Measurements from ENCODE around the gene HOXD9.

Gene HOXD9

DNA sequence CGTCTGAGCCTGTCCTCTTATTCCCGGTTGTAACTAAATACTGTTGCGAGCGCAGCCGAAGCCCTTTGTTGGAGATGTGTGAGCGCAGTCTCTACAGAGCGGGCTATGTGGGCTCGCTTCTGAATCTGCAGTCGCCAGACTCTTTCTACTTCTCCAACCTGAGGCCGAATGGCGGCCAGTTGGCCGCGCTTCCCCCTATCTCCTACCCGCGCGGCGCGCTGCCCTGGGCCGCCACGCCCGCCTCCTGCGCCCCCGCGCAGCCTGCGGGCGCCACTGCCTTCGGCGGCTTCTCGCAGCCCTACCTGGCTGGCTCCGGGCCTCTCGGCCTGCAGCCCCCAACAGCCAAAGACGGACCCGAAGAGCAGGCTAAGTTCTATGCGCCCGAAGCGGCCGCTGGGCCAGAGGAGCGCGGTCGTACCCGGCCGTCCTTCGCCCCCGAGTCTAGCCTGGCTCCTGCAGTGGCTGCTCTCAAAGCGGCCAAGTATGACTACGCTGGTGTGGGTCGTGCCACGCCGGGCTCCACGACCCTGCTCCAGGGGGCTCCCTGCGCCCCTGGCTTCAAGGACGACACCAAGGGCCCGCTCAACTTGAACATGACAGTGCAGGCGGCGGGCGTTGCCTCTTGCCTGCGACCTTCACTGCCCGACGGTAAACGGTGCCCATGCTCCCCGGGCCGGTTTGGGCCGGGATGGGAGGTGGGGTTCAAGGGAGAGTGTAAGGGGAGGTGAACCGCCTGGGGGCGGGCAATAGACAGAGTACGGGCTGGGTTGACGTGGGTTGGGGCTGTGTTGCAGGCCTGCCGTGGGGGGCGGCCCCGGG, 22.6 kb upstream of the HOXD9 start, which contains the start of gene HOXD12:
TSS of gene HOXD12 (plus strand) at position 68 of the 819 bp plus-strand sequence. CDS start at position 75, 7 bp downstream.
- Histone ChIP-seq H3K27ac (ENCODE audit: insufficient read depth in 1 of 2, low read depth in 1 of 2, low read length in 2 of 2, poor library complexity in 1 of 2, severe bottlenecking in 2 of 2) (no peak within 1 kb of the TSS), H3K36me3 (ENCODE audit: control insufficient read depth in 4 of 4, insufficient read depth in 4 of 4, low read length in 3 of 4) (no peaks in the 10 kb centered on the region), H3K27me3 (replicated peaks in 2 of 5; ENCODE audit: control insufficient read depth in 4 of 5, insufficient read depth in 5 of 5, low read length in 4 of 5) (peaks cover 33 to 100% (median 75%) of the 10 kb centered on the region in 5 experiments), H3K4me3 (ENCODE audit: control insufficient read depth in 1 of 7, extremely low read depth in 1 of 7, insufficient read depth in 4 of 7, low read depth in 2 of 7, low read length in 6 of 7) (no peak within 1 kb of the TSS), H3K4me1 (ENCODE audit: control extremely low read depth in 1 of 4, control insufficient read depth in 4 of 4, insufficient read depth in 4 of 4, low read length in 3 of 4) (peaks cover 7 to 22% (median 13%) of the 10 kb centered on the region in 4 experiments), H3K9me3 (ENCODE audit: control extremely low read depth in 1 of 5, control insufficient read depth in 4 of 5, insufficient read depth in 2 of 5, low read depth in 1 of 5, low read length in 4 of 5) (peaks cover 0 to 7% (median 0%) of the 10 kb centered on the region in 5 experiments)
- WGBS (ENCODE audit: insufficient coverage), result 7% methylated on average over 63 of the region's 70 CpGs
- POLR2A ChIA-PET, result no interaction called here
- CTCF ChIA-PET, result interaction anchor here (2.5 kb wide), 1 partner anchor 27 kb away, joined by 11 read pairs; no protein-coding TSS in a partner anchor
- no peak for DNase-seq

DNA sequence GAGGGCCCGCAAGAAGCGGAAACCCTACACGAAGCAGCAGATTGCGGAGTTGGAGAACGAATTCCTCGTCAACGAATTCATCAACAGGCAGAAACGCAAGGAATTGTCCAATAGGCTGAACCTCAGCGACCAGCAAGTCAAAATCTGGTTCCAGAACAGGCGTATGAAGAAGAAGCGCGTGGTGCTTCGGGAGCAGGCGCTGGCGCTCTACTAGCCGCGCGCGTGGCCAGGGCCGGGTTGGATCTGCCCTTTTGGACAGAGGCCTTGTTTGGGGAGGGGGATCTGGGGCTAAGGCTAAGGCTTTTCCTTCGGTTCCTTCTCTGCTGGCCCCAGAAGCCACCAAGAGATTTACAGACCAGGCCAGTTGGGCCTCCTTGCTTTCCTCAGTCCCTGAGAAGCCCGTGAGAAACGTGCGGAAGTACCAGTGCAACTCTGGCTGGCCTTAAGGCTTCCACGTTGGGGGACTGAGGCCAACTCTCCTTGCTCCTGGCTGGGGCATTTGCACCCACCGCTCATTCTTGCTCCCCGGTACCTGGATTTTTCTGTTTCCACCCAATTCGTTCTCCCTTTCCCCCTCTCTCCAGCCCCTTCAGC, 21.9 kb upstream of the HOXD9 start:
- peaks cover 0 to 3% (median 0%) of the 10 kb centered on the region in 5 experiments for H3K9me3 ChIP-seq (ENCODE audit: control extremely low read depth in 1 of 5, control insufficient read depth in 4 of 5, insufficient read depth in 2 of 5, low read depth in 1 of 5, low read length in 4 of 5)
- no peak overlapping the region for H3K4me3 ChIP-seq (ENCODE audit: control insufficient read depth in 1 of 7, extremely low read depth in 1 of 7, insufficient read depth in 4 of 7, low read depth in 2 of 7, low read length in 6 of 7)
- H3K27ac ChIP-seq (ENCODE audit: insufficient read depth in 1 of 2, low read depth in 1 of 2, low read length in 2 of 2, poor library complexity in 1 of 2, severe bottlenecking in 2 of 2), result no peak overlapping the region
- H3K4me1 ChIP-seq (ENCODE audit: control extremely low read depth in 1 of 4, control insufficient read depth in 4 of 4, insufficient read depth in 4 of 4, low read length in 3 of 4), result peaks cover 7 to 22% (median 13%) of the 10 kb centered on the region in 4 experiments
- H3K27me3 ChIP-seq (replicated peaks in 2 of 5; ENCODE audit: control insufficient read depth in 4 of 5, insufficient read depth in 5 of 5, low read length in 4 of 5), result peaks cover 29 to 100% (median 70%) of the 10 kb centered on the region in 5 experiments
- POLR2A ChIA-PET, result no interaction called here
- WGBS (ENCODE audit: insufficient coverage), result 14% methylated on average over 27 of the region's 28 CpGs
- no peaks in the 10 kb centered on the region for H3K36me3 ChIP-seq (ENCODE audit: control insufficient read depth in 4 of 4, insufficient read depth in 4 of 4, low read length in 3 of 4)
- DNase-seq, result no peak
- CTCF ChIA-PET, result no interaction called here

DNA sequence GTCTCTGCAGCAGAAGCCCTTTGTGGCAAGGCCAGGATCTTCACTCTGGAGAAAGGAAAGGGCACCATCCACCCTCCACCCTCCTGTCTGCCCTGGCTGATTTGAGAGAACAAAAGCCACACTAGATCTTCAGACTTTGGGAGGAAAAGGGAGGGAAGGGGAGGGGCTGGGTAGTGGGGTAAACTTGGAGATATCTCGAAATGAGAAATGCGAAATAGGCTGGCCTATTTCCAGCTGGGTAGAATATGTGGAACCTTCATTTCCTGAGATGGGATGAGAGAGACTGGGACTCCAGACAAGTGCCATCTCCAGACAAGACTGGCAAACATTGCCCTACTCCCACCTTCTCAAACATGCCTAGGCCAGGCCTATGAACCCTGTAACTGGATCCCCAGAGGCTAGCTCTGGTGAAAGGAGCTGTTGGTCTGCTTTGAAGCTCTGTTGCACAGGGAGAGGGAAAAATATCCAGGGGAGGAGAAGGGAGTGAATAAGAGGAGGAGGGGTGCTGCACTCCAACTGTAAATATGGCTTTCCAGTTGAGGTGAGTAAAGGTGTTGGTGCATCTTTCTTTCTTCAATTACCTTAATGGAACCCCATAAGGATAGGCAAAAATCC, 21.2 kb upstream of the HOXD9 start:
- Histone ChIP-seq H3K4me1 (ENCODE audit: control extremely low read depth in 1 of 4, control insufficient read depth in 4 of 4, insufficient read depth in 4 of 4, low read length in 3 of 4) (peaks cover 6 to 22% (median 13%) of the 10 kb centered on the region in 4 experiments), H3K4me3 (ENCODE audit: control insufficient read depth in 1 of 7, extremely low read depth in 1 of 7, insufficient read depth in 4 of 7, low read depth in 2 of 7, low read length in 6 of 7) (no peak overlapping the region), H3K27ac (ENCODE audit: insufficient read depth in 1 of 2, low read depth in 1 of 2, low read length in 2 of 2, poor library complexity in 1 of 2, severe bottlenecking in 2 of 2) (no peak overlapping the region), H3K27me3 (replicated peaks in 2 of 5; ENCODE audit: control insufficient read depth in 4 of 5, insufficient read depth in 5 of 5, low read length in 4 of 5) (peaks cover 30 to 100% (median 75%) of the 10 kb centered on the region in 5 experiments), H3K9me3 (ENCODE audit: control extremely low read depth in 1 of 5, control insufficient read depth in 4 of 5, insufficient read depth in 2 of 5, low read depth in 1 of 5, low read length in 4 of 5) (peaks cover 0 to 3% (median 0%) of the 10 kb centered on the region in 5 experiments), H3K36me3 (ENCODE audit: control insufficient read depth in 4 of 4, insufficient read depth in 4 of 4, low read length in 3 of 4) (no peaks in the 10 kb centered on the region)
- DNase-seq, result no peak
- POLR2A ChIA-PET, result no interaction called here
- CTCF ChIA-PET, result interaction anchor here (0.7 to 2.3 kb wide), 6 partner anchors 9 to 850 kb away, joined by 3 to 12 read pairs (median 4); partner anchors contain the start of gene HOXD9
- 8% methylated on average over 2 of the region's 2 CpGs for WGBS (ENCODE audit: insufficient coverage)

DNA sequence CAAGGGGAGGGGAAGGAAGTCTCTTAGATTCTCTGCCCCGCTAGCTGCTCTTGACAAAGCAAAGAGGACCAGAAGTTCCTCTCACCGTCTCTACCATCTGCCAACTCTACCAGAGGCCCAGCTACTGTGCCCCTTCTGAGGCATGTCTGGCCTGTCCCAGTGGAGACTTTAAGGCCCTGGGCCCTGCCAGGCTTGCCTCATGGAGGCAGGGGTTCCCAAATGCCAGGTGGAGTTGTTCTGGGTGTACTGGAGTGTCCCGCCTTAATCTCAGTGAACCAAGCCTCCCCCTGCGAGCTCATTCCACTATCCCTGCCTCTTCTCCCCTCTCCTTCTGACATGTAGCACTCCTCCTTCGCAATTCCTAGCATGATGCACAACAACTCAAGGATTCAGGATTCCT, 20.7 kb upstream of the HOXD9 start:
- DNase-seq, result no peak
- no peaks in the 10 kb centered on the region for H3K36me3 ChIP-seq (ENCODE audit: control insufficient read depth in 4 of 4, insufficient read depth in 4 of 4, low read length in 3 of 4)
- H3K27me3 ChIP-seq (replicated peaks in 2 of 5; ENCODE audit: control insufficient read depth in 4 of 5, insufficient read depth in 5 of 5, low read length in 4 of 5), result peaks cover 26 to 100% (median 74%) of the 10 kb centered on the region in 5 experiments
- 23% methylated on average over 3 of the region's 5 CpGs for WGBS (ENCODE audit: insufficient coverage)
- H3K27ac ChIP-seq (ENCODE audit: insufficient read depth in 1 of 2, low read depth in 1 of 2, low read length in 2 of 2, poor library complexity in 1 of 2, severe bottlenecking in 2 of 2), result no peak overlapping the region
- peaks cover 0 to 3% (median 0%) of the 10 kb centered on the region in 5 experiments for H3K9me3 ChIP-seq (ENCODE audit: control extremely low read depth in 1 of 5, control insufficient read depth in 4 of 5, insufficient read depth in 2 of 5, low read depth in 1 of 5, low read length in 4 of 5)
- ChIA-PET POLR2A (no interaction called here), CTCF (interaction anchor here (0.9 to 3.6 kb wide), 10 partner anchors 9 to 850 kb away, joined by 3 to 16 read pairs (median 4); partner anchors contain the start of gene HOXD9)
- H3K4me3 ChIP-seq (ENCODE audit: control insufficient read depth in 1 of 7, extremely low read depth in 1 of 7, insufficient read depth in 4 of 7, low read depth in 2 of 7, low read length in 6 of 7), result no peak overlapping the region
- H3K4me1 ChIP-seq (ENCODE audit: control extremely low read depth in 1 of 4, control insufficient read depth in 4 of 4, insufficient read depth in 4 of 4, low read length in 3 of 4), result peaks cover under 1 to 19% (median 9%) of the 10 kb centered on the region in 4 experiments

DNA sequence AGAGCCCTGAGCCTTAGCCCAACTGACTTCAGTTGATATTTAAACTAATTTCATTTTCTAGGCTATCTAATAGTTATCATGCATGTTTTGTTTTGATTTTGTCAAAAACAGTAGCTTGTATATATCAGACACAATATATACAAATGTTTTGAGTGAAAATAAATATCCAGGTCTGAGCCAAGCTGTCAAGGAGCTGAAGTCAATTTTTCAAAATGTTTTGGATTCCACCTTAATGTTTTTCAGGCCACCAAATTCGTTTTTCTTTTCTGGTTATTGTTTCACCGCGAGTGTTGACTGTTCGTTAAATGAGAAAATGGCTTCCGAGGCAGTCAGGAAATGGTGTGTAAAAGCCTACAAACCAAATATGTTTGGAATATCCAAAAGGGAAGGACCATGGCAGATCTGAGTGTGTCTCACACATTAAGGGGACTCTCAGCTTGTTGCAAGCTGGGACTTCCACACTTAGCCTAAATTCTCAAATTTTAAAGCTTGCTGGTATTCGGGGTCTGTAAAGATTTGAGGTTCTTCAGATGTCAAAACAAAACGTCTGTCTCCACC, 20.1 kb upstream of the HOXD9 start:
- POLR2A ChIA-PET, result no interaction called here
- Histone ChIP-seq H3K36me3 (ENCODE audit: control insufficient read depth in 4 of 4, insufficient read depth in 4 of 4, low read length in 3 of 4) (no peaks in the 10 kb centered on the region), H3K9me3 (ENCODE audit: control extremely low read depth in 1 of 5, control insufficient read depth in 4 of 5, insufficient read depth in 2 of 5, low read depth in 1 of 5, low read length in 4 of 5) (peaks cover 0 to 3% (median 0%) of the 10 kb centered on the region in 5 experiments), H3K4me1 (ENCODE audit: control extremely low read depth in 1 of 4, control insufficient read depth in 4 of 4, insufficient read depth in 4 of 4, low read length in 3 of 4) (peaks cover 0 to 19% (median 9%) of the 10 kb centered on the region in 4 experiments), H3K4me3 (ENCODE audit: control insufficient read depth in 1 of 7, extremely low read depth in 1 of 7, insufficient read depth in 4 of 7, low read depth in 2 of 7, low read length in 6 of 7) (no peak overlapping the region), H3K27me3 (replicated peaks in 2 of 5; ENCODE audit: control insufficient read depth in 4 of 5, insufficient read depth in 5 of 5, low read length in 4 of 5) (peaks cover 24 to 100% (median 69%) of the 10 kb centered on the region in 5 experiments), H3K27ac (ENCODE audit: insufficient read depth in 1 of 2, low read depth in 1 of 2, low read length in 2 of 2, poor library complexity in 1 of 2, severe bottlenecking in 2 of 2) (no peak overlapping the region)
- no peak for DNase-seq
- WGBS (ENCODE audit: insufficient coverage), result 10% methylated on average over 5 of the region's 7 CpGs
- CTCF ChIA-PET, result interaction anchor here (0.7 to 3.6 kb wide), 11 partner anchors 8 to 851 kb away, joined by 3 to 16 read pairs (median 4); partner anchors contain the start of gene HOXD9

DNA sequence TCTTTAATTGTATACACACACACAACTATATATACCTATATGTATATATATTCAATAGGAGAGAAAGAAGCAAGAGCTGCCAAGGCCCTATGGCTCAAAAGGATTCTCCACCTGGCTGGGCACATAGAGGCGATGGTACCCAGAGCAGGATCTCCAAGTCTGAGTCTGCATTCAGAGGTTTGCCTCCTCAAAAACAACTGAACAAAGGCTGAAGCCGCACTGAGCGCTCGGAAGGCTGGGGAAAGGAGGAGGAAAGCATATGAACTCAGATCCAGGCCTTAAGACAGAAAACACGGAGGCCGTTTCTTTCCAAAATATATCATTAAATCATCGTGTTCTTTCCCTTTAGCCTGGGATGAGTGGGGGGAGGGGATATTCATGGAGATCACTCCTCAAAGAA, 19.3 kb upstream of the HOXD9 start:
- Histone ChIP-seq H3K36me3 (ENCODE audit: control insufficient read depth in 4 of 4, insufficient read depth in 4 of 4, low read length in 3 of 4) (no peaks in the 10 kb centered on the region), H3K27ac (ENCODE audit: insufficient read depth in 1 of 2, low read depth in 1 of 2, low read length in 2 of 2, poor library complexity in 1 of 2, severe bottlenecking in 2 of 2) (no peak overlapping the region), H3K27me3 (replicated peaks in 2 of 5; ENCODE audit: control insufficient read depth in 4 of 5, insufficient read depth in 5 of 5, low read length in 4 of 5) (peaks cover 24 to 99% (median 62%) of the 10 kb centered on the region in 5 experiments), H3K9me3 (ENCODE audit: control extremely low read depth in 1 of 5, control insufficient read depth in 4 of 5, insufficient read depth in 2 of 5, low read depth in 1 of 5, low read length in 4 of 5) (peaks cover 0 to 3% (median 0%) of the 10 kb centered on the region in 5 experiments), H3K4me1 (ENCODE audit: control extremely low read depth in 1 of 4, control insufficient read depth in 4 of 4, insufficient read depth in 4 of 4, low read length in 3 of 4) (peaks cover 0 to 15% (median 8%) of the 10 kb centered on the region in 4 experiments), H3K4me3 (ENCODE audit: control insufficient read depth in 1 of 7, extremely low read depth in 1 of 7, insufficient read depth in 4 of 7, low read depth in 2 of 7, low read length in 6 of 7) (no peak overlapping the region)
- 0% methylated on average over 1 of the region's 7 CpGs for WGBS (ENCODE audit: insufficient coverage)
- CTCF ChIA-PET, result interaction anchor here (0.7 to 3.6 kb wide), 9 partner anchors 8 to 551 kb away, joined by 3 to 16 read pairs (median 5); partner anchors contain the start of gene HOXD9
- POLR2A ChIA-PET, result no interaction called here
- no peak for DNase-seq
